RKO (cell line): Measurements from ENCODE around the gene KRTAP10-8.
"Not testable (repeated sequence)": the region's sequence is repeated elsewhere in the genome, so short reads cannot be mapped to it uniquely, and the experiment has no call there.

Experiments used
- DNase-seq: peaks from one replicate; pipeline ENCODE4 v3.0.0-alpha.2; 2016; ENCODE audit warnings: low spot score

The KRTAP10-8 gene

DNA sequence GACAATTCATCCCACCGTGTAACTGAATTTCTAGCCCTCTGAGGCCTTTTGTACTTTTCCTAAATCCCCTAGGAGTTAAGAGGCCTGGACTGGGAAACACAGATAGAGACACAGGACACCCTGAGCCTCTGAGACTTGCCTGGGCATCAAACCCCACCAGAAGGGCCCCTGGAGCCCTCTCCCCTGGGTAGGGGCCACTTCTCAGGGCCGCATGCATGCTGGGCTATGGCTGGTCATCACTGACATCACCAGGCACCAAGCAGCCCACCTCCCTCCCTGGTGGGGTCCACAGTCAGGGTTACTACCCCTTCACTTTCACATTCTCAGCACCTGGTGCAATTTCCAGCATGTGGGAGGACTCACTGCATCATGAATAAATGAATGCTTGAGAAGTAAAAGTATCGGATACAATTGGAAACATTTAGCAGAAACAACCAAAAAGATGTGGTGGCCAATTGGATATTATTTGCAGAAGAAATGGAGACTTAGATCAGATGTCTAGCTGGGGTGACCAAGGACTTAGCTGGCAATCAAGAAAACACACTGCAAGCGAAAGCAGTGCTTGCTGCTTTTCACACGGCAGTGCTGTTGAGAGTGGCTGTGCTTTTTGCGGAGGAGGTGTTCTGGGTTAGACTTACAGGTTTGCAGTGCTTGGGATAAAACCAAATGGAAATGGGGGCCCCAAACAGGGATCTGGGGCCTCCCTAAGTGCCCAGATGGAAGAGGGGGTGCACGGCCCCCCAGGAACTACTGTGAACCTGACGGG lies 12.4 kb upstream of the KRTAP10-8 start:
- DNase-seq = no peak

DNA sequence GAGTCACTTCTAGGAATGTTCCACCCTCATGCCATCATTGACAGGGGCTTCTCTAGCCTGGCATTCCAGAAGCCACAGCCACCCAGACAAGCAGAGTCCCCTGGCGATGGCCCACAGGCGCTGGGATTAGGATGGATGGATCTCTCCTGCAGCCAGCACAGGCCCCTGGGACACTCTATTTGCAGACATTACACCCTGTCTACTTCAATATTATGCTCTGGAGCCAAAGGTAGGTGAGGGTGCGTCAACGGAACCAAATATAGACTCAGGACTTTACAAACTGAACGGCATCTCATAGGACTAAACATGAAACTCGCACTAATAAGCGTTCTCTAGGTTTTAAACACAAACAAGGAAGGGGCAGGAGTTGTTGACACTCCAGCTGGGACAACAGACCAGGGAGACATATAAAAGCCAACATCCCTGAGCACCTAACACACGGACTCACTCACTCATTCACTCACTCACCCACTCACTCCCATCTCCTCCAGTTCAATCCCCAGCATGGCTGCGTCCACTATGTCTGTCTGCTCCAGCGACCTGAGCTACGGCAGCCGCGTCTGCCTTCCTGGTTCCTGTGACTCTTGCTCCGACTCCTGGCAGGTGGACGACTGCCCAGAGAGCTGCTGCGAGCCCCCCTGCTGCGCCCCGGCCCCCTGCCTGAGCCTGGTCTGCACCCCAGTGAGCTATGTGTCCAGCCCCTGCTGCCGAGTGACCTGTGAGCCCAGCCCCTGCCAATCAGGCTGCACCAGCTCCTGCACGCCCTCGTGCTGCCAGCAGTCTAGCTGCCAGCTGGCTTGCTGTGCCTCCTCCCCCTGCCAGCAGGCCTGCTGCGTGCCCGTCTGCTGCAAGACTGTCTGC lies 11.5 kb upstream of the KRTAP10-8 start, which contains the start of gene KRTAP10-7:
Gene KRTAP10-7, plus strand, starts transcription at position 480 of the 861 bp plus-strand sequence. Its CDS starts 25 bp downstream, at position 505.
- DNase-seq = not testable (repeated sequence)

DNA sequence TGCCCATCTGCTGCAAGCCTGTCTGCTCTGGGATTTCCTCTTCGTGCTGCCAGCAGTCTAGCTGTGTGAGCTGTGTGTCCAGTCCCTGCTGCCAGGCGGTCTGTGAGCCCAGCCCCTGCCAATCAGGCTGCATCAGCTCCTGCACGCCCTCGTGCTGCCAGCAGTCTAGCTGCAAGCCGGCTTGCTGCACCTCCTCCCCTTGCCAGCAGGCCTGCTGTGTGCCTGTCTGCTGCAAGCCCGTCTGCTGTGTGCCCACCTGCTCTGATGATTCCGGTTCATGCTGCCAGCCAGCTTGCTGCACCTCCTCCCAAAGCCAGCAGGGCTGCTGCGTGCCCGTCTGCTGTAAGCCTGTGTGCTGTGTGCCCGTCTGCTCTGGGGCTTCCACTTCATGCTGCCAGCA lies 10.8 kb upstream of the KRTAP10-8 start:
- DNase-seq = not testable (repeated sequence)

DNA sequence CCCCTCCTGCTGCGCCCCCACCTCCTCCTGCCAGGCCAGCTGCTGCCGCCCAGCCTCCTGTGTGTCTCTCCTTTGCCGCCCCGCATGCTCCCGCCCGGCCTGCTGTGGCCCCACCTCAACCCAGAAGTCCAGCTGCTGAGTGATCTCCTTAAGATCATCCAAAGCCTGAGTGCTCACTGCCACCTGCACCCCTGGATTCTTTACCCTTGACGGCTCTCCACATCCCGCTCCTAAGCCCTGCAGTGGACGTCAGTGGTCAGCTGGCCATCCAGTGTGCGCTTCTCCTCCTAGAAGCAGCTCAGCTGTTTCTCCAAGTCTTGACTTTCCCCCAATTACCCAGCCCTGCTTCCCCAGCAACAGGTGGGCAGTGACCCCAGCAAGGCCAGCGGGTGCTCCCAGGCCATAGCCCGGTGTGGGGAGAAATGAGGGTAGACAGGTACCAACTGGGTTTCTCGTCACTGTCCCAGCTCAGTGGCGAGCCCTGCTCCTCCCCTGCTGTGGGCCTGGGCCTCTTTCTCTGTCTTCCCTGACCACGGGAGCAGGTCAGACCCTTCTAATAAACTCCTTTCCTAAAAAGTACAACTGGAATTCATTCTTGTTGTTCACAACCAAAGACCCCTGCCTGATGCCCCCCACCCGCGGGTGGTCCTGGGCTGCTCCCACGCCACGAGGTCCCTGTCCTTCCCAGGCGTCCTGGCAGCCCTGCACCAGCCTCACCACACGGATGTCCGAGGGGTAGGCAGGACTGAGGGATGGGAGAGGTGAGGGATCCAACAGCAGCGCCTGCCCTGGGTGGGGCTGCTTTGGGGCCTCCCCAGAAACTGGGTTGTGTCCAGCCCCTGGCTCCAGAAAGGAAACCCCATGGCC lies 10.1 kb upstream of the KRTAP10-8 start:
- no peak for DNase-seq

DNA sequence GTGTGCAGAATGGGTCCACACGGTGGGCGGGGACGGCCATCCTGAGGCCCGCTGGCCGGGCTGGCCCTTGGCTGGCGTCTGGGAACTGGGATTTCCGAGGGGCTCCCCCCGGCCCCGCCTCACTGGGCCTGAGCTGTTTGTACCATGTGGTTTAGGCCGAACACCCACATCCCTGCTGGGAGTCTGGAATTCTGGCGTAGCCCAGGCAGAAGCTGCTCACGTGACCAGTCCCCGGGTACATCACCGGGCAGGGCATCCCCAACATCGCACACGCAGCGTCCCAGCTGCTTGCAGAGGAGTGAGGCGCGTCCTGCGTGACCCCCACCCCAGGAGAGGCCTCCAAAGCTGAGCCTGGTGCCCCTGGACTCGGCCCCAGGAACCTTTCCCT lies 9.4 kb upstream of the KRTAP10-8 start:
- DNase-seq = no peak

DNA sequence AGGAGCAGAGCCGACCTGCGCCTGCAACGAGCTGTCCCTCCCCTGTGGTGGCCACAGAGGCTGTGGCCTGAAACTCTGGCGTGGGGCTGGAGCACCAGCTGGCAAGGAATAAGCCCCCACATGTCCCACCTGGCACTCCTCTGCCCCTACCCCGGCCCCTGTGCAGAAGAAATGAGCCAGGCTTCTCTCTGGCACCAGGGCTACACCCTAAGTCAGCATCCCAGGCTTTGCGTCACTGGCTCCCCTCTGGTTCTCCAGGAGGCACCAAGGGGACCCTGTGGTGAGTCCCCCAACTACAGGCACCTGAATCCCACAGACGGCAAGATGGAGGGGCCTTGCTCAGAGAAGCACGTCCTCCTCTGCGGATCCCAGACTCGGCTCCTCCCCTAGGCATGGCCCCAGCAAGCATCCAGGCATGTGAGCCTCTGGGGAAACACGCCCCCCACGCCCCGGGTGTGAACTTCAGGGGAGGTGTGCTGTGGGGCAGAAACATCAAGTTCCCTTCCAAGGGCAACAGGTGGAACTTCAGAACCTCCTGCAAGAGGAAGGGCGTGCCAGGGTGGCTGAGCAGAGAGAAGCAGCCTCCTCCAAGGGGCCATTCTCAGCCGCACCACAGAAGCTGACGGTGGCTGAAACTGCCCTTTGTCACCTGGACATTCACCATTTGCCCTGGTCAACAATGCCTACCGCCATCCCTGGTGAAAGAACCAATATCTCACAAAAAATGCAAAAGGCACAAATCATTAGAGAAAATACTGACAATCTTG lies 8.6 kb upstream of the KRTAP10-8 start:
- no peak for DNase-seq

DNA sequence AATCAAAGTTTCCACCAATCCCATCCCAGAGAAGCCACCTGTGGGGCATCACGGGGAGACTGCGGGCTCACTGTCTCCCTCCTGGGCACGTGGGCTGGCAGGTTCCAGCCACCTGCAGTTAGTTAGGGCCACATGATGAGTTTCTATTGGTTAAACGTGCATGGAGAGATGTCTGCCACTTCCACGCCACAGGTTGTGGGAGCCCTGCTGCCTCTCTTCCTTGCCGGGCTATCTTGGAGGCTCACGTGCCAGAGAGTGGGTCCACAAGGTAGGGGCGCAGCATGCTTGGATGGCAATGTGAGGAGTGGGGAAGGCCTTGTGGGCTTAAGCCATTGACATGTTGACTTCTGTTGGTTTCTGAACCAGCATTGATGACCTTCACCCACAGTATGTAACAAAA lies 8.0 kb upstream of the KRTAP10-8 start:
- no peak for DNase-seq

DNA sequence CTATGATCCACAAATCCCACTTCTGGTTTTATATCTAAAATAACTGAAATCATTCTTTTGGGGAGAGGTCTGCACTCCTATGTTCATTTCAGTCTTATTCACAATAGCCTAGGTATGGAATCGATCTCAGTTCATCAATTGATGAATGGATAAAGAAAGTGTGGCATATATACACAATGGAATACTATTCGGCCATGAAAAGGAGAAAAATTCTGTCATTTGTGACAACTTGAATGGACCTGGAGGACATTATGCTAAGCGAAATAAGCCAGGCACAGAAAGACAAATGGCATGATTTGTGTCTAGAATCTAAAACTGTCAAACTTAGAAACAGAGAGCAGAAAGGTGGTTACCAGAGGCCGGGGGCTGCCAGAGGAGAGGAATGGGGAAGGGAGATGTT lies 5.4 kb upstream of the KRTAP10-8 start:
- DNase-seq = no peak

DNA sequence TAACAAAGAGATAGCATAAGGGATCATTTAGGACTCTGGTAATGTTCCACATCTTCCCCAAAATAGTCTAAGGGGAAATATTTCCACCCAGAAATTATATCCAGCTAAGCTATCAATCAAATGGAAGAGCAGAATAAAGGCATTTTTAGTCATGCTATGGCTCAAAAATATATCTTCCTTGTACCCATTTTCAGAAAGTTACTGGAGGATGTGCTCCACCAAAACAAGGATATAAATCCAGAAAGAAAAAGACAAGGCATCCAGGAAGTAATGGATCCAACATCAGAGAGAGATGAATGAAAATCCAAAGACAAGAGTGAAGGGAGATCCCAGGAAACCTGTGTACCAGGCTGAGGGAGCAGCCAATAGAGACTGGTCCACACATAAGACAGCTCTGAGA lies 2.7 kb upstream of the KRTAP10-8 start:
- DNase-seq = no peak

DNA sequence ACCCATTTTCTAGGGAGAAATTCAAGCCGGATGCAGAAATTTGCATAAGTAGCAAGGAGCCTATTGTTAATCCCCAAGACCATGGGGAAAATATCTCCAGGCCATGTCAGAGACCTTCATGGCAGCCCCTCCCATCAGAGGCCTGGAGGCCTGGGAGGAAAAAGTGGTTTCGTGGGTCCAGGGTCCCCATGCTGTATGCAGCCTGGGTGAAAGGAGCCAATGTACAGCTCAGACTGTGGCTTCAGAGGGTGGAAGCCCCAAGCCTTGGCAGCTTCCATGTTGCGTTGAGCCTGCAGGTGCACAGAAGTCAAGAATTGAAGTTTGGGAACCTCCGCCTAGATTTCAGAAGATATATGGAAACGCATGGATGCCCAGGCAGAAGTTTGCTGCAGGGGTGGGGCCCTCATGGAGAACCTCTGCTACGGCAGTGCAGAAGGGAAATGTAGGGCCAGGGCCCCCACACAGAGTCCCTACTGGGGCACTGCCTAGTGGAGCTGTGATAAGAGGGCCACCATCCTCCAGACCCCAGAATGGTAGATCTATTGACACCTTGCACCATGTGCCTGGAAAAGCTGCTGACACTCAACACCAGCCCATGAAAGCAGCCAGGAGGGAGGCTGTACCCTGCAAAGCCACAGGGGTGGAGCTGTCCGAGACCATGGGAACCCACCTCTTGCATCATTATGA lies 1.6 kb upstream of the KRTAP10-8 start:
- DNase-seq = not testable (repeated sequence)

DNA sequence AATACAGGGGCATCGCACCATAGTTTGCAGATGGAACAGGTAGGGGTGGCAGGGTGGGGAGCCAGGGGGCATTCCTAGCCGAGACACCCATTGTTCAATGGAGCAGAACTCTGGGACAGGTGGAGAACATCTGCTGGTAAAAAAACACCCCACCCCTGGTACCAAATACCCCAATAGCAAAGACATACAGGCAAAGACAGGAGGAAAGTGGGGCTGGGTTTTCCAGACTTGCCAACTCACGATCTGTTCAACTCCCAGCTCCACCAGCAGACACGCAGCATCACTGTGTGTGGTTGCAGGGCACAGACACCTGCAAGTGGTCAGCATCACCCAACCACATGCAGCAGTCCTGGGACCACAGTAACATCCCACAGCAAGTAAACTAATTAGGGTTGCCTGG lies 328 bp upstream of the KRTAP10-8 start:
- DNase-seq = no peak

DNA sequence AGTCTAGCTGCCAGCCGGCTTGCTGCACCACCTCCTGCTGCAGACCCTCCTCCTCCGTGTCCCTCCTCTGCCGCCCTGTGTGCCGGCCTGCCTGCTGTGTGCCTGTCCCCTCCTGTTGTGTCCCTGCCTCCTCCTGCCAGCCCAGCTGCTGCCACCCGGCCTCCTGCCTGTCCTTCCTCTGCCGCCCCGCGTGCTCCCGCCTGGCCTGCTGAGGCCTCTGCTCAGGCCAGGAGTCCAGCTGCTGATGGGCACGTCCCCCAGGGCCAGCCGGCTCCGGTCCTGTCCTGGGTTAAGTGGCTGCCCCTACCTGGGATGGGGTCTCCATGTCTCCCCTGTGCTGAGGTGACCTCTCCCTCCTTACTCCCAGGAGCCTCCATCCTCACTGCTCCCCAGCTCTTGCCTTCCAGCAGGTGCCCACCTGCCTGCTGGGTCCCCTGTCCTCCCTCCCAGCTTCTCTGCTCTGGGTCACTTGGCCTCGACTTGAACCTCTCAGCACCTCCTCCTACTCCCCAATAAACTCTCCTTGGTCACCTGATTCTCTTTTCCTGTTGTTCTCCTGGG lies 870 bp downstream of the KRTAP10-8 start:
- DNase-seq = no peak

DNA sequence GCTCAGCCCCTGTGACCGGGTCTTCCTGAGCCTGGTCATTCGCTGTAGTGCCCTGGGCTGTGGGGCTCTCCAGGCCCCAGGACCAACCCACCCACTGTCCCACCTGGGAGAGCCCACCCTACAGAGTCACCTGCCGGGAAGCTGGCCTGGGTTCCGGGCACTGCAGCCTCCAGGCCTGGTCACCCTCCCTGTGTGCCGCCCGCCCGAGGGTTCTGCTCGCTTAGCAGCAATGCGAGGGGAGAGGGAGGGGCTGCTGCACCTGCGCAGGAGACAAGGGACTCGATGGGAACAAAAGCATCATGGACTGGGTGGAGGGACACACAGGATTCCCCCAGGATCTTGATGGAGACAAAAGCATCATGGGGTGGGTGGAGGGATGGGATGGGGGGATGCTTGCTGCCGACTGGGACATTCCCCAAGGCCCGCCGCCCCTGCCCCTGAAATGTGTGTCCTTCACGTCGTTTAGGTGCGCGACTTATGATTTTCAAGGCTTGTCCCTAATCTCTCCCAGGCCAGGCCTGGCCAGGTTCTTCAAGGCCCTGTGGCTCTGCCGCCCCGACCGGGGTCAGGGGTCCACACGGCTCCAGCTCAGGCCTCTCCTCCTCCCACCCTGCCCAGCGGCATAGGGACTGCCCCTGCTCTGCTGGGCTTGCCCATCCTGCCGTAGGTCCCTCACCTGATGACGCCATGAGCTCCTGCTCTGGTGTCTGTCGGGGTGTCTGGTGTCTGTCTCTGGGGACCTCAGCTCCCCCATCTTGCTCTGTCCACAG lies 1.7 kb downstream of the KRTAP10-8 start:
- DNase-seq = no peak

DNA sequence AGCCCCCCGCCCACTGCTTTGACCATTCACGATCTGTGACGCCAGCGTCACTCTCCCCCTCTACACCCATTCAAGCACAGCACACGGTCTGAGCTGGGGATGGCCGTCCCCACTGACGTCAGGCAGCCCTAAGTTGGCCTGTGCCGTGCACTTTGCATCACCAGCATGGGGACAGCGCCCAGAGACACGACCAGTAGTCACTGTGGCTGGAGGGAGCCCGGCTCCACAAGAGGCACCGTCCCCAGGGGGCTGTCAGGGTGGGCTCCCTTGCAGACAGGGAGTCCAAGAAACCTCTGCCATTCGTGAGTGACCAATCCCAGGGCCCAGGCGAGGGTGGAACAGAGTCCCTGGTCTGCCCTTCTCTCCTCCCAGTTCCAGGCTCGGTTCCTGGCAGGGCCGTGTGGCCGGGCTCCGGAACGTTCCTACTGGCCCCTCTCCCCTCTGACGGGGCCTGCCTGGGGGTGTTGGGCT lies 2.3 kb downstream of the KRTAP10-8 start:
- no peak for DNase-seq

DNA sequence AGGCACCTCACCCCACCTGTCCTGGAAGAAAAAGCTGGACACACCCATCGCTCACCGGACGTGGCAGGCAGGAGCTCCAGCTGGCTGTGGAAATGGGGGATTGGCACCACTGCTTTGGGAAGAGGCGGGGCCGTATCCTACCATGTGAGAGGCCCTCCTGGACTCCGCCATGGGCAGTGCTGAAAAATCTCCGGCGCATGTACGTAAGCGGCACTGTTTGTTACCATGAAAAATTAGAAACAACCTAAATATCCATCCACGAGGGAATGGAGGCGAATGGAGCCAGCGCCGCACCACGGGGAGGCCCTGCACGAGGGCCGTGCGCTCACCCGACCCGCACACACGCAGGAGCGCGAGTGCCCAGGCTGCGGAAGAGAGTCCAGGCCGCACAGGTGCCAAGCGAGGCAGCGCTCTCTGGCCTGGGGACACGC lies 3.1 kb downstream of the KRTAP10-8 start:
- DNase-seq = no peak

DNA sequence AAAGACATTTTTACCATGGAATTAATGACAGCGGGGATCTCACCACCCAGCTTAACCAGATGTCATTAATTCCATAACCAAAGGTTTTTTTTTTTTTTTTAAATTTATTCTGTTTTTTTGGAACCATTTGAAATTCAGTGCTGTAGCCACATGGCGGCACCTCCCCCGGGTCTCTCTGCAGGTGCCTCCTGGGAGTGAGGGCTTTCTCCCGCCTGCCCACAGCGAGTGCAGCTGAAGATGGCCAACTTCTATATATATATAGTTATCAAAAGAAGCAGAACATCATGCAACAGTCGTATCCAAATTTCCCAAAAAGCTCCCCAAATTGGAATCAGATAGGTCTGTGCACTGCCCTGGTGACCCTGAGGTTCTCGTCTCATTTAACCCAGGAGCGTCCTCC lies 3.6 kb downstream of the KRTAP10-8 start:
- DNase-seq = no peak

DNA sequence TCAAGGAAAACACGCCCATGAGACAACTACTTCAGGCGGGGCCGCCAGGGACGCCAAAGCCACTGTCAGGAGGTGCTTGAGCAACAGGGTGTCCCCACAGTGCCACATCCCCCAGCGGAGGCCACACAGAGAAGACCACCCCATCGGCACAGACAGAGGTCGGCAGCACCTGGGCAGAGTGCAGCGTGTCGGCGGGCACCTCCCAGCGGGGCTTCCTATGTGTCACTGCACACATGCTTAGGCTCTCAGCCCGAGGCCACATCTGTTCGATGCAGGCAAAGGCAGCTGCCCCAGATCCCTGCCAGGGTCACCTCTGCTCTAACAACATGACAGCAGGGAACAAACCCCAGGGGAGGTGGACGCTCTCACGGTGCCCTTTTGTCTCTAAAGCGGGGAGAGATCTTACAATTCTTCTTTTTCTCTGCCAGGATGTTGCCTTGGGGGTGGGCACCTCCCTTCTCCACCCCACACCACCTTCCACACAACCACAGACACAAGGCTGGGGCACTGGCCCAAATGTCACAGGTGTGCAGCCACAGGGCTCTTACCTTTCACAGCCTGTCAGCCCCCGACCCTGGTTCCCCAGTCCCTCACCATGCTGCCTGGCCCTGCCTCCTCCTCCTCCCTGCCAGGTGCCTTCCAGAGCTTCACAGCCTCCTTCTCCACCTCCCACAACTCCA lies 4.2 kb downstream of the KRTAP10-8 start:
- no peak for DNase-seq

DNA sequence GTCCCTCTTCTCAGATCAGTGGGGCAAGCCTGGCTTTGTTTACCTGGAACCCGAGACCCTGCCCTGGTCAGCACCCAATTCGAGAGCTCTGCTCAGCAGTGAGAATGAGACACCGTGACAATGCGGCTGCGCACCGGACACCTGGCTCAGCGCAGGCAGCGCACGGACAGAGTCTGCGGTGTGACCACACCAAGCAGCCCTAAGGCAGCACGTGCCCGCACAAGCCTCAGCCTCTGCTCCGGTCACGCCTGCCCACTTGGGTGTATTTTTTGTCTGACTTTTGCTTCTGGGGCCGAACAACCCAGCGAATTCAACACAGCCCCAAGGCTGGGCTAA lies 4.7 kb downstream of the KRTAP10-8 start:
- DNase-seq = no peak

DNA sequence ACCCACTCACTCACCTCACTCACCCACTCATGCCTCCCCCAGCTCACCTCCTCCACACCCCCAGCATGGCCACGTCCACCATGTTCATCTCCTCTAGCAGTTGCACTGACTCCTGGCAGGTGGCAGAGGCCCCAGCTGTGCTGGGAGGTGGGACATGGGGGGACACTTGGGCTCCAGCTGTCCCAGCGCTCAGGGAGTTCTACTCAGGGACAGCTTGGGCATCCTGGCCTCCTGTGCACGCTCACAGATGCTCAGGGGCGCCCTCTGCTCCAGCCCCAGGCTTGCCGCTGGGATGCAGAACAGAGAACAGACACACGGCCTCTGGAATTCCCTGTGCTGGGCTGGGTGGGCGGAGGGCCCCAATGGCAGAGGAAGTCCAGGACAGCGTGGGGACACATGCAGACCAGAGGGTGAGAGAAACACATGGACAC lies 5.2 kb downstream of the KRTAP10-8 start:
- DNase-seq = no peak
